Measurements from ENCODE around the gene TREX2.

TREX2 gene

GRCh38 chrX:153454901-153455550 is 9.2 kb upstream of the TREX2 start:
- DNase-seq: no peak

- DNase-seq: no peak
These were observed 5.1 kb upstream of the TREX2 start for GRCh38 chrX:153450949-153451277.

GRCh38 chrX:153450114-153450948 is 4.5 kb upstream of the TREX2 start:
- no peak for DNase-seq

GRCh38 chrX:153449368-153450113 is 3.7 kb upstream of the TREX2 start:
- no peak for DNase-seq

- no peak for DNase-seq
These were observed 2.9 kb upstream of the TREX2 start for GRCh38 chrX:153448556-153449367.

GRCh38 chrX:153447581-153447960 is 1.7 kb upstream of the TREX2 start:
- DNase-seq: no peak

GRCh38 chrX:153446950-153447580 is 1.2 kb upstream of the TREX2 start:
- DNase-seq: no peak

GRCh38 chrX:153446636-153446936 is 730 bp upstream of the TREX2 start:
- no peak for DNase-seq

GRCh38 chrX:153445106-153445855 is 575 bp downstream of the TREX2 start:
- DNase-seq: no peak

- no peak for DNase-seq
These were observed 1.4 kb downstream of the TREX2 start for GRCh38 chrX:153444333-153445011.

GRCh38 chrX:153443476-153444332 is 2.2 kb downstream of the TREX2 start:
- no peak for DNase-seq

GRCh38 chrX:153442463-153442862 is 3.4 kb downstream of the TREX2 start:
- DNase-seq: no peak

- DNase-seq: no peak
These were observed 3.9 kb downstream of the TREX2 start for GRCh38 chrX:153441981-153442380.

- DNase-seq: no peak
These were observed 4.6 kb downstream of the TREX2 start for GRCh38 chrX:153441296-153441695.

- DNase-seq: no peak
These were observed 5.2 kb downstream of the TREX2 start for GRCh38 chrX:153440556-153441135.

- no peak for DNase-seq
These were observed 5.9 kb downstream of the TREX2 start for GRCh38 chrX:153439977-153440376.

GRCh38 chrX:153438532-153438931 is 7.3 kb downstream of the TREX2 start:
- no peak for DNase-seq

- DNase-seq: no peak
These were observed 10.0 kb downstream of the TREX2 start for GRCh38 chrX:153435845-153436244.

GRCh38 chrX:153434801-153435200 is 11.1 kb downstream of the TREX2 start:
- DNase-seq: no peak

GRCh38 chrX:153433781-153434285 is 12.0 kb downstream of the TREX2 start:
- no peak for DNase-seq

Data from activated effector memory CD4-positive, alpha-beta T cell treated with anti-CD3 and anti-CD28 coated beads, Interleukin-2, amount 50 U/mL, for 16 hours (primary cell).